ENCODE data around the gene FGFBP2. TPM values are rescaled to one million over a fixed set of nuclear protein-coding genes. Genes with fewer than 3 reads are reported as not detected.
A peak's percentile ranks its signal among the peaks of the same experiment; 100 is the strongest.

The FGFBP2 gene
- total and polyA plus RNA-seq, 7 experiments from 2014 or later = 1.2 to 54.8 (median 2.7) TPM

GRCh38 chr4:15971068-15971801 is 8.3 kb upstream of the FGFBP2 start:
- intact Hi-C loops (cut with micrococcal nuclease) = no loop called here
- no peaks in the 10 kb centered on the region for H3K27me3 ChIP-seq (ENCODE audit: control insufficient read depth in 2 of 2, insufficient read depth in 2 of 2, low read length in 2 of 2)
- DNase-seq (no peak), ATAC-seq (peak; percentile 67)
- Mint-ChIP-seq H3K4me1 (peaks cover 0 to 1% (median 0%) of the 10 kb centered on the region in 7 donors), H3K27ac (no peak overlapping the region), H3K4me3 (no peak overlapping the region), H3K36me3 (peaks cover 0 to 2% (median 0%) of the 10 kb centered on the region in 5 donors), H3K9me3 (peaks cover 0 to 5% (median 0%) of the 10 kb centered on the region in 11 donors), H3K27me3 (peaks cover 2 to 27% (median 6%) of the 10 kb centered on the region in 5 donors)
- no peaks in the 10 kb centered on the region for H3K9me3 ChIP-seq (ENCODE audit: control insufficient read depth in 2 of 3, low read length in 3 of 3)
- H3K36me3 ChIP-seq (ENCODE audit: control insufficient read depth in 2 of 3, insufficient read depth in 3 of 3, low read length in 3 of 3) = no peaks in the 10 kb centered on the region
- H3K27ac ChIP-seq (ENCODE audit: low read depth, low read length) = no peak overlapping the region
- no peaks in the 10 kb centered on the region for H3K4me1 ChIP-seq (ENCODE audit: control insufficient read depth in 2 of 2, insufficient read depth in 2 of 2, low read length in 2 of 2)
- ChIA-PET CTCF (no interaction called here), POLR2A (no interaction called here)
- H3K4me3 ChIP-seq (ENCODE audit: low read length) = no peak overlapping the region

- Mint-ChIP-seq H3K27me3 (peaks cover 4 to 22% (median 6%) of the 10 kb centered on the region in 5 donors), H3K9me3 (peaks cover 0 to 6% (median 0%) of the 10 kb centered on the region in 11 donors), H3K4me3 (no peak overlapping the region), H3K27ac (no peak overlapping the region), H3K36me3 (peaks cover 0 to 4% (median 0%) of the 10 kb centered on the region in 5 donors), H3K4me1 (peaks cover 0 to 7% (median under 1%) of the 10 kb centered on the region in 7 donors)
- Histone ChIP-seq H3K9me3 (ENCODE audit: control insufficient read depth in 2 of 3, low read length in 3 of 3) (no peaks in the 10 kb centered on the region), H3K4me1 (ENCODE audit: control insufficient read depth in 2 of 2, insufficient read depth in 2 of 2, low read length in 2 of 2) (no peaks in the 10 kb centered on the region), H3K36me3 (ENCODE audit: control insufficient read depth in 2 of 3, insufficient read depth in 3 of 3, low read length in 3 of 3) (no peaks in the 10 kb centered on the region), H3K4me3 (ENCODE audit: low read length) (no peak overlapping the region), H3K27me3 (ENCODE audit: control insufficient read depth in 2 of 2, insufficient read depth in 2 of 2, low read length in 2 of 2) (no peaks in the 10 kb centered on the region), H3K27ac (ENCODE audit: low read depth, low read length) (no peak overlapping the region)
- intact Hi-C loops (cut with micrococcal nuclease) = no loop called here
- POLR2A ChIA-PET = no interaction called here
- DNase-seq = no peak
- CTCF ChIA-PET = no interaction called here
- ATAC-seq = no peak
Observed at GRCh38 chr4:15968551-15969300, 5.8 kb upstream of the FGFBP2 start.

- Histone ChIP-seq H3K27me3 (ENCODE audit: control insufficient read depth in 2 of 2, insufficient read depth in 2 of 2, low read length in 2 of 2) (no peaks in the 10 kb centered on the region), H3K4me1 (ENCODE audit: control insufficient read depth in 2 of 2, insufficient read depth in 2 of 2, low read length in 2 of 2) (peaks cover 5 to 15% of the 10 kb centered on the region in 2 donors), H3K4me3 (ENCODE audit: low read length) (no peak overlapping the region), H3K36me3 (ENCODE audit: control insufficient read depth in 2 of 3, insufficient read depth in 3 of 3, low read length in 3 of 3) (no peaks in the 10 kb centered on the region), H3K27ac (ENCODE audit: low read depth, low read length) (no peak overlapping the region), H3K9me3 (ENCODE audit: control insufficient read depth in 2 of 3, low read length in 3 of 3) (no peaks in the 10 kb centered on the region)
- H3K4me3 Mint-ChIP-seq = no peak overlapping the region
- DNase-seq (no peak), ATAC-seq (no peak)
- H3K36me3 Mint-ChIP-seq = peaks cover 0 to 4% (median 0%) of the 10 kb centered on the region in 5 donors
- H3K27ac Mint-ChIP-seq = peak overlapping the region in 1 of 9 donors; percentile 33
- H3K27me3 Mint-ChIP-seq = peaks cover 4 to 19% (median 6%) of the 10 kb centered on the region in 5 donors
- ChIA-PET CTCF (no interaction called here), POLR2A (no interaction called here)
- intact Hi-C loops (cut with micrococcal nuclease) = no loop called here
- peaks cover 0 to 6% (median 0%) of the 10 kb centered on the region in 11 donors for H3K9me3 Mint-ChIP-seq
- H3K4me1 Mint-ChIP-seq = peaks cover 6 to 26% (median 18%) of the 10 kb centered on the region in 7 donors
Observed at GRCh38 chr4:15965325-15965724, 2.4 kb upstream of the FGFBP2 start.

GRCh38 chr4:15964159-15964558 is 1.2 kb upstream of the FGFBP2 start:
- H3K9me3 ChIP-seq (ENCODE audit: control insufficient read depth in 2 of 3, low read length in 3 of 3) = no peaks in the 10 kb centered on the region
- H3K27me3 ChIP-seq (ENCODE audit: control insufficient read depth in 2 of 2, insufficient read depth in 2 of 2, low read length in 2 of 2) = no peaks in the 10 kb centered on the region
- ATAC-seq (no peak), DNase-seq (no peak)
- peaks cover 0 to 6% (median 0%) of the 10 kb centered on the region in 11 donors for H3K9me3 Mint-ChIP-seq
- peaks cover 6 to 26% (median 18%) of the 10 kb centered on the region in 7 donors for H3K4me1 Mint-ChIP-seq
- H3K4me3 ChIP-seq (ENCODE audit: low read length) = no peak overlapping the region
- peaks cover 0 to 4% (median 0%) of the 10 kb centered on the region in 5 donors for H3K36me3 Mint-ChIP-seq
- H3K27ac ChIP-seq (ENCODE audit: low read depth, low read length) = no peak overlapping the region
- H3K4me1 ChIP-seq (ENCODE audit: control insufficient read depth in 2 of 2, insufficient read depth in 2 of 2, low read length in 2 of 2) = peaks cover 5 to 15% of the 10 kb centered on the region in 2 donors
- H3K27me3 Mint-ChIP-seq = peaks cover 6 to 23% (median 8%) of the 10 kb centered on the region in 5 donors
- ChIA-PET POLR2A (interaction anchor here (0.5 kb wide), 1 partner anchor 158 kb away, joined by 4 read pairs; no protein-coding TSS in a partner anchor), CTCF (interaction anchor here (0.6 to 0.7 kb wide), 2 partner anchors 241 to 302 kb away, joined by 3 read pairs; no protein-coding TSS in a partner anchor)
- no peak overlapping the region for H3K27ac Mint-ChIP-seq
- intact Hi-C loops (cut with micrococcal nuclease) = loop anchor here in 1 of 2 donors (5.0 kb wide), 2 partner anchors 233 to 298 kb away; no protein-coding TSS in a partner anchor
- no peak overlapping the region for H3K4me3 Mint-ChIP-seq
- H3K36me3 ChIP-seq (ENCODE audit: control insufficient read depth in 2 of 3, insufficient read depth in 3 of 3, low read length in 3 of 3) = no peaks in the 10 kb centered on the region

GRCh38 chr4:15963576-15963975 is 601 bp upstream of the FGFBP2 start:
- Histone ChIP-seq H3K4me1 (ENCODE audit: control insufficient read depth in 2 of 2, insufficient read depth in 2 of 2, low read length in 2 of 2) (peaks cover 5 to 15% of the 10 kb centered on the region in 2 donors), H3K4me3 (ENCODE audit: low read length) (no peak overlapping the region), H3K9me3 (ENCODE audit: control insufficient read depth in 2 of 3, low read length in 3 of 3) (no peaks in the 10 kb centered on the region), H3K36me3 (ENCODE audit: control insufficient read depth in 2 of 3, insufficient read depth in 3 of 3, low read length in 3 of 3) (no peaks in the 10 kb centered on the region), H3K27ac (ENCODE audit: low read depth, low read length) (no peak overlapping the region), H3K27me3 (ENCODE audit: control insufficient read depth in 2 of 2, insufficient read depth in 2 of 2, low read length in 2 of 2) (no peaks in the 10 kb centered on the region)
- H3K36me3 Mint-ChIP-seq = peaks cover 0 to 4% (median 0%) of the 10 kb centered on the region in 5 donors
- H3K27ac Mint-ChIP-seq = peak overlapping the region in 3 of 9 donors; percentile 43 to 59 (median 47)
- ATAC-seq = peak; percentile 82
- peaks cover 6 to 19% (median 8%) of the 10 kb centered on the region in 5 donors for H3K27me3 Mint-ChIP-seq
- H3K4me3 Mint-ChIP-seq = peak overlapping the region in 7 of 10 donors; percentile 32 to 83 (median 52)
- intact Hi-C loops (cut with micrococcal nuclease) = loop anchor here (1.0 to 5.0 kb wide), 3 partner anchors 38 to 299 kb away; no protein-coding TSS in a partner anchor
- ChIA-PET POLR2A (no interaction called here), CTCF (interaction anchor here (0.6 to 1.4 kb wide), 2 partner anchors 11 to 242 kb away, joined by 3 to 4 read pairs; no protein-coding TSS in a partner anchor)
- DNase-seq = peak in 3 of 9 donors; percentile 11 to 53 (median 16)
- peaks cover 6 to 26% (median 18%) of the 10 kb centered on the region in 7 donors for H3K4me1 Mint-ChIP-seq
- H3K9me3 Mint-ChIP-seq = peaks cover 0 to 6% (median 0%) of the 10 kb centered on the region in 11 donors

GRCh38 chr4:15961781-15962510 is 1.0 kb downstream of the FGFBP2 start:
- H3K27ac Mint-ChIP-seq = peak overlapping the region in 3 of 9 donors; percentile 15 to 58 (median 21)
- H3K4me3 ChIP-seq (ENCODE audit: low read length) = no peak overlapping the region

More at GRCh38 chr4:15961781-15962510, 1.0 kb downstream of the FGFBP2 start:
- DNase-seq (peak in 3 of 9 donors; percentile 11 to 18 (median 17)), ATAC-seq (peak; percentile 54)
- Histone ChIP-seq H3K36me3 (ENCODE audit: control insufficient read depth in 2 of 3, insufficient read depth in 3 of 3, low read length in 3 of 3) (no peaks in the 10 kb centered on the region), H3K27me3 (ENCODE audit: control insufficient read depth in 2 of 2, insufficient read depth in 2 of 2, low read length in 2 of 2) (no peaks in the 10 kb centered on the region), H3K27ac (ENCODE audit: low read depth, low read length) (no peak overlapping the region), H3K4me1 (ENCODE audit: control insufficient read depth in 2 of 2, insufficient read depth in 2 of 2, low read length in 2 of 2) (peaks cover 5 to 15% of the 10 kb centered on the region in 2 donors), H3K9me3 (ENCODE audit: control insufficient read depth in 2 of 3, low read length in 3 of 3) (no peaks in the 10 kb centered on the region)
- H3K9me3 Mint-ChIP-seq = peaks cover 0 to 6% (median 0%) of the 10 kb centered on the region in 11 donors
- H3K4me1 Mint-ChIP-seq = peaks cover 6 to 26% (median 18%) of the 10 kb centered on the region in 7 donors
- H3K4me3 Mint-ChIP-seq = peak overlapping the region in 7 of 10 donors; percentile 3 to 83 (median 40)
- H3K36me3 Mint-ChIP-seq = peaks cover 0 to 4% (median 0%) of the 10 kb centered on the region in 5 donors
- intact Hi-C loops (cut with micrococcal nuclease) = loop anchor here in 1 of 2 donors (5.0 kb wide), 2 partner anchors 235 to 300 kb away; no protein-coding TSS in a partner anchor
- H3K27me3 Mint-ChIP-seq = peaks cover 4 to 10% (median 8%) of the 10 kb centered on the region in 5 donors
- ChIA-PET POLR2A (no interaction called here), CTCF (interaction anchor here (1.3 to 1.4 kb wide), 2 partner anchors 9 to 39 kb away, joined by 4 to 5 read pairs; no protein-coding TSS in a partner anchor)
